GM19238 (cell line): Measurements from ENCODE around the gene CPED1.
"Not testable (repeated sequence)": the region's sequence is repeated elsewhere in the genome, so short reads cannot be mapped to it uniquely, and the experiment has no call there.

Source experiments
- DNase-seq: peaks from one replicate; pipeline ENCODE4 v3.0.0; 2011; ENCODE audit warnings: low spot score; ENCODE audit not compliant: insufficient read length

CPED1 gene

DNA sequence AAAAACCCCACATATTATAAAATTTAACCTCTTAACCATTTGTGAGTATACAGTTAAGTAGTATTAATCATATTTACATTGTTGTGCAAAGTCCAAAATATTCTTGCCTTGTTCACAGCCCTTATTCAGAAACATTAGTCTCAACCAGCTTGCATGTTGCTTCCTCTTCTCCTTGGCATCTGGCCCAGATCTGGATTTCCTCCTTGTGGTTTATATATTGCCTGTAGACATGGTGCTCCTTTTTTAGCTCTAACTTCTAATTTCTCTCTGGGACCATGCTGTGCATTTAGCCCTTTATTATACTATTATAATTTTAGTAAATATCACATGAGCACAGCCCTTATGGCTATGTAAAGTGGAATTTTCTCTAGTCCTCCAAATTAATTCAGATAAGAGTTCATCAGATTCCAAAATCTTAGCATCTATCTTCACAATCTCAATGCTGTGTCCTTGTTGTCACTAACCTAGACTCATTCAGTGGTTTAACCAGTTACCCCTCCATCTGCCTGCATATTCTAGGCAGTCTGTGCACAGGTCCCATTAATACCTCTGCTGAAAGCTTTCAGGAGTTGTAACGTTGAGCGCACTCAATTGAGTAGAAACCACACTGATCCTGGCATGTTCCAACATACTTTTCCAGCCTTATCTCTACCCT is 7.9 kb downstream of the CPED1 start:
- no peak for DNase-seq

DNA sequence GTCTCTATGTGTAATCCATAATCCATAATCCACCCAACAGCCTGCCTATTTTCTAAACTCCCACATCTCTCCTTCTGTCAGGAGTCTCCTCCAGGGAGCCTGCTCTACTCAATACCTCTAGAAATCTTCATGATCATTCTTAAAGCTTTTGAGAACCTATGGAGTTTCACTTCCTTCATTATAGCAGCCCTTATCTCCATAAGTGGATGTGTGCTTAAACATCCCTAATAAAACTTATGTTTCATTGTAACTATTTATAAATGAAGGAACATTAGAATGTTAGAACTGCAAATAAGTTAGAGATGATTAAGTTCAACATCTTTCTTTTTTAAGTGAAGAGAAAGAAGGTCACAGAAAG is 8.5 kb downstream of the CPED1 start:
- no peak for DNase-seq

DNA sequence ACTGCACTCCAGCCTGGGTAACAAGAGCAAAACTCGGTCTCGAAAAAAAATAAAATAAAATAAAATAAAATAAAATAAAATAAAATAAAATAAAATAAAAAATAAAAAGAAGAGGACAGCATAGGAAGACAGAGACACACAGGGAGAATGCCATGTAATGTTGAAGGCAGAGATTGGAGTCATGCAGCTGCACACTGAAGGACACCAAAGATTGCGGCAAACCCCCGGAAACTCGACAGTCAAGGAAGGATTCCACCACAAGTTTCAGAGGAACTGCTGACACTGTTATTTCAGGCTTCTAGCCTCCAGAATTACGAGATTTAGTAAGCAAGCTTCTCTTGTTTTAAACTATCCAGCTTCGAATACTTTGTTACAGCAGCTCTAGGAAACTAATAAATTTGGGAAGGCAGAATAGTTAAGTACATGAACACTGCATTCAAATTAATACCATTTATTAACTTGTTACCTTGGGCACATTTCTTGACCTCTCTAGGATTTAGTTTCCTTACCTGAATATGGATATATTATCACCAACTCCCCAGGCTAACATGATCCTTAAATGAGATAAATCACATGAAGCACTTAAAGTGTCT is 9.5 kb downstream of the CPED1 start:
- no peak for DNase-seq

DNA sequence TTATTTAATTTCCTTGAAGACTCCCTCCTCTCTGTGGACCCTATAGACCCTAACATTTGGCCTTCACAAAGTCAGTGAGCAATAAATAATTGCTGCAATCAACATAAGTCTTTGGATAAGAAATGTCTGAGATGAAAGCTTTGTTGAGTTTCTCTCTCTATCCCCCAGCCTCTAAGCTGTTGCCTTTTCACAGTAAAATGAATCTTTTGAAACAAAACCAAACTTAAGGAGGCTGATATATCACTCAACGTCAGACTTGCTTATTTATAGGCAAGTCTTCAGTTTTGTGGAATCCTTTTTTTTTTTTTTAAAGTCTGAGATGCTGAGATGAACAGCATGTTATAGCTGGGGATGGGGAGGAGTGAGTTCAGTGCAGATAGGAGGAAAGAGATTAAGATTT is 10.0 kb downstream of the CPED1 start:
- no peak for DNase-seq

DNA sequence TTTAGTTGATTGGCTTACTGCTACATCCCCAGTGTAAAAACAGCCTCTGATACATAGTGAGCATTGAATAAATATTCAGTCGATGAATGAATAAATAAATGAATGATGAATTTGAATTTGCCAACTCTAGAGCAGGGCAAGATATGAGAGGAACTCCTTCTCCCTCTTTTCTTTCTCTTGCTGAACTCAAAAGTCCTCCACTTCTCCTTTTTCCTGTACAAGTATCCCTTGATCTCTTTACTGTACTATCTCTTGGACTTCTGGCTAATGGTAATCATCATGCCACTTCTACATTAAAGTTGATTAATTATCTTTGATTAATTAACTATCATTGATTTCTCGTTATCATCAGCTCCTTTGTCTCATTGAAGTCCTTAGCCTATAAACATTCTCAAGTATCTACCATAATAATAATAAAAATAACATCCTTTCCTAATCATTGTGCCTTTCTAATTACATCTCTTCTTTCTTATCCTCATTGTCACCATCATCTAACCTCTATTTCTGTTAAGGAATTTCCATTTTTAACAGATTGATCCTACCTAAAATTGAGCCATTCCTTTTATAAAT is 10.6 kb downstream of the CPED1 start:
- no peak for DNase-seq

DNA sequence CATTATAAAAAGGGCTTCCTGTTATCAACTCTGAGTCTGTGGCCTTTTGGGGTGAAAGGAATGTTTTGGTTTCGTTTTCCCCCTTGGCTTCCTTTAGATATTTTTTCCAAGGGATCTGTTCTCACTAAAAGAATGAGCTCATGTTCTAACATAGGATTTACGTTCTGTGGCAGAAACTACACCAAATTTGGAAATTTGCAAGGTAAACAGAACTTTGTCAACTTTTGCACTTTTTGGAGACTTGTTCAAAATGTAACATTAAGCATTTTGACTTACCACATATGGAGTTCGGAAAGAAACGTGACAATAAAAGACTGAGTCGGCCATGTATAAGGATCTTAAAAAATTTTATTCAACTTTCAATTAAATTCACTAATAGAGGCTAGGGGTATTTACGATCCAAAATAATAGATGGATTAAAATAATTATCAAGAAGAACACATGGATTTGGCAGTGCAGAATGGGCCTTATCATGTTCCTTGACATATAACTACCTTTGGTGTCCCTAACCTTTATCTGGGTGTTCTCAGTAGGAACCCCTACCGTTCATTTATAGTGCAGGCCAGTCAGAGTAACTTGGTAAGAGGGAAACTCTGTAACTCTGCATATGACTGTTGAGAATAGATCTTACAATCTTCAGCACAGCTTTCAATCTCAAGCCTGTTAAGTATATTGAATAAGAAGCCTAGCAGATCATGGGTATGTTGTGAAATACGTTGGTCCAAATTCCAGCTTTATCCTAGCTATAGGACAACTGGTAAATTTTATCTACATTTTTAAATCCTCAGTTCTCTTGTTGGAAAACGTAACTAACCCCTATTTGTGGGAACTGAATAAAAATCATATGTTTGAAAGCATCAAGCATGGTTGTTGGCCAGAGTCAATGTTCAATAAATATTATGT is 11.8 kb downstream of the CPED1 start:
- DNase-seq: no peak

DNA sequence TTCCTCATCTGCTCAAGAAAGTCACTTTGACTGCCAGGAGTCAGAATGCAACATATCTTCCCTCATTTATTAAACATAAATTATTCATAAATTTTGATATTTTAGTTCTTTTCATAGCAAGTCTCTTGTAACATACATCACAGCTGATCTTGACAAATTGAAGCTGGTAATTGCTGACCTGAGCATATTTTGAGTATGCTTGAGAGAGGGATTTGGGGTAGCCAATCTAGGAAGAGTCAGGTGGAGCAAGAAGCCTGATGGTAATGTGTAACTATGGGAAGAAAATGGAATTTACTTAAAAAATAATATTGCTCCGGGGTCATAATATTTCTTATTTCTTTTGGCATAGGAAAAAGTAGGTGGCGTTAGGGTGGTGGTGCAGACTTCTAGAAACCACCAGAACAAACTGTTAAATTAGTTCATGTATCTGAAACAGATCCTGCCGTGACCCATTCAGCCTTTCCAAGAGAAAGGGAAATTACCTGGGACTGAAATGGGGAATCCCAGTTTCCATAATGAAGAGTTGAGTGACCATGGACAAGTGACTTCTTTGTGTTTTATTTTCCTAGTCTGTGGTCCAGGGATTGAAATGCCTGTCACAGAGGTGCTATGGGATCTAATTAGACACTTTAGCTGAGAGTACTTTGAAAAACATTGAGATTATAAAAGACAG is 12.9 kb downstream of the CPED1 start:
- DNase-seq: no peak

DNA sequence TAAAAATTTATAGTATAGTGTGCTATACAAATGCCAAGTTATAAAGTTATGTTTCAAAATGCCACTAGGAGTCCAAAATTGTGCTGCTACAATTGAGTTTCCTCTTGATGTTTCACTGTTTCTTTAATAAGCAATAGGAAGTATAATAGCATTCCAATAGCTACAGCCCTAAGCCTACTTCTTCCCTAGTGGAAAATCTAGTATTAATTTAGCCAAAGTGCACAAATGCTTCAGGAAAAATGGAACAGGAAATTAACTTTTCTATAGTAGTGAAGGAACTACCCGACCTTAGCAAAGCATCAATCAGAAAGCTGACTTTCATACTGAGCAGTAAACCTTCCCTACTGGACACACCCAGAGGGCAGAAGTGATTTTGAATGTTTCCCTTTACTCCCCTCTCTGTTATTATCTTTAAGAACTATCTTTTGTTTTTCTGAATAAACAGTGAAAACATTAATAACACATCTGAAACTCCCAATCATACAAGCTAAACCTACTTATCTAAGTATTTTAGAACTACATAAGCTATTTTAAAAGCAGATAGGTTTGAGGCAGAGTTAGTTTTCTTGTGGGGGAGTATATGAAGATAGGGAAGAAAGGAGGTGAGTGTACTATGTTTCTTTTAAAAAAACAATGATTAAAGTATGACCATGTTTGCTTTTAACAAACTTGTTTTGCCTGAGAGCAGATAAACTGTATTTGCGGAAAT is 13.7 kb downstream of the CPED1 start:
- no peak for DNase-seq

DNA sequence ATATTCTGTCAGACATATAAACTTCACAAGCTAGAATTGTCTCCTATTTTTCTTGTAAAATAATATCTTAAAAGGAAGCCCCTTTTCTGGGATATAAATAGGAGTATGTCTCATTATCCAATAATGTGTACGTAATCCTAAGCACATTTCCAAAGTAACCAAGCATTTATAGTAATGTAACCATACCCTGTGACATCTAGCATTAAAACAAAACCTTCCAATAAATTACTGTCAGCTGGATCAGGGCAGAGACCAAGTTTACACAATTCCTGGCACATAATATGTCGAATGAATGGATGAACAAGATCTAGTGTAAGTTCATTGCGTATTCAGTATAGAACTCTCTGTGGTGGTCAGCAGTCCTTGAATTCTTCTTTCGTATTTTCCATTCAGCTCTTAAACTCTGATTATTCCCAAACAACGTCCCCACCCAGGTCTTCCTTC is 14.3 kb downstream of the CPED1 start:
- DNase-seq: no peak

DNA sequence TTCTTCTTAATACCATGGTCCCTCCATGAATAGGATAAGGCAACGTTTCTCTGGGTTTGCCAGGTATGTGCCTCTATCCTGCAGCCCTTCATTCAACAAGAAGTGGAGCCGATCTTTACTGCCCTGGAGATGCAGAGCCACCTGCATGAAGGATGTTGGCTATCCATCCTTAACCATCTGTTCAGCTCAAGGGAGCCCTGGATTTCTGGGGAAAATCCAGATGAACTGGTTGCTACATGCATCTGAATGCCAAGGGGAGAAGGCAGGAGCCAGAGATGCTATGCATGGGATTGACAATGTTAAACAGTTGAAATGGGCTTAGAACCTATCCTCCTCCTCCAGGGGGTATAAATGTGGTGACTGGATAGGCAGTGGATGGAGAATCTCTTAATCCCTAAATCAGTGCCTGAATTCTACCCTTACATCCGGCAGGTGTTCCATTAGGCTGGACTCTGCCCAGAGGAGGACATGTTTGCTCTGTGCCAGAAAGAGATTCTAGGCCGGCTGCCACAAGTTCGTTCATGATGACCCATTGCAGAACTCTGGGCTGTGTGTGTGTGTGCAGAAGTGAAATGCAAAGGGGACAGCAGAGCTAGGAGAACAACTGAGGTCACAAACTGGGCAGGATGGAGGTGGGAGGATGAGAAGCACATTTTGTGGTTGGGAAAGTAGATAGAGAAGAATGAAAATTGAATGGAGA is 15.6 kb downstream of the CPED1 start:
- no peak for DNase-seq

DNA sequence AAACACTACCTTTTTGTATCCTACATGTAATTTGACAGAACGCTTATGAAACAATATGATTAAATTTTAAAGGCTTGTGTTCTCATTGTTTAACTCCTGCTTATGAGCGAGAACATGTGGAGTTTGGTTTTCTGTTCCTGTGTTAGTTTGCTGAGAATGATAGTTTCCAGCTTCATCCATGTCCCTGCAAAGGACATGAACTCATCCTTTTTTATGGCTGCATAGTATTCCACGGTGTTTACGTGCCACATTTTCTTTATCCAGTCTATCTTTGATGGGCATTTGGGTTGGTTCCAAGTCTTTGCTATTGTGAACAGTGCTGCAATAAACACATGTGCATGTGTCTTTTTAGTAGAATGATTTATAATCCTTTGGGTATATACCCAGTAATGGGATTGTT is 16.5 kb downstream of the CPED1 start:
- not testable (repeated sequence) for DNase-seq

DNA sequence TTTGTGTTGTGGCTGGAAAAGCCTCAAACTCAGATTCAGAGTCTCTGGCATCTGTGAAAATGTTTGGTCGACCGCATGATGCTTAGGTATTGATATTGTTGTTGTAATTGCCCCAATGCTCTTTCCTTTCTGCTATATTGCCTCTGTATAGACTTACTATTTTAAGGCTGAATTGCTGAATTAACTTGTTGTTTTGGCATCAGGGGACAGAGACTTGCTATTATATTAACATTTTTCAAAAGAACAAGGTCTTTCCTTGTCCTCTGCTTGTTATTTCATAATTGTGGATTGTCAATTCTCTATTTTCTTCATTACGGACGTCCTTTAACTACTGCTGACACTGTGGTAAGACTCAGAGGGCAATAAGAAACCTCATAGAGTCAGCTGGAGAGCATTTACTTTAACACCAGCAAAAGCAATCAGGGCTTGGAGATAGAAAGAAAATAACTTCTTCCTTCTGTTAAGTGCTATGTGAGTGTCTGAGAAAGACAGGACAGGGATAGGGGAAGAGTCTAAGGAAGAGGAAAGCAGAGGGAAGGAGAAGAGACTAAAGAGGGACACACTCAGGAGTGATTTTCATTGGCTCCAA is 17.6 kb downstream of the CPED1 start:
- DNase-seq: no peak

DNA sequence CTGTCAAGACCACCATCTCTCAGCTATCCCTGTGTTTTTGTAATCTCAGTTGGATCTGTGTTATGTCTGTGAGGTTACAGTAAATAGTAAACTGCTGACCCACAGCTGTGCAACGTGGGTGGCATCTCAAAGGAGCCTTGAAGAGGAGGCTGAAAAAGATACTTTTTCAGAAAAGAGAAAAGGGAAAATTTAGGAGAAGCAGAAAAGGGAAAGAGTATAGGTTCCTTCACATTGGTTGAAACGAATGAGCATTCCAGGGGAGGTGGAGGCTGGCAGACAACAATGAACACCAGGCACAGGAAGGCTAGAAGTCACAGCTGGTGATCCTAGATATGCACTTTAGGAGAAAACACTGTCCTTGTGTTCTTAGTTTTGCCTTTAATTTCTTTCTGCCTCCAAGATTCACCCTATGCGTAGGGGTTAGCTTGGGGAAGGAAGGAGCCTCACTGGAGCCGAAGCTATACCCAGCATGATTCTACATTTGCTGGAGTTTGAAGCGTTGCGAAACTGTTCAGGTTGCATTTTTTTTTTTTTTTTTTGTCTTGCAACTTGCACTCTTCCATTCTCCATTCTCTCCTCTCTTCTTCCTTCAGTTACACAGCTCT is 18.3 kb downstream of the CPED1 start:
- DNase-seq: no peak

DNA sequence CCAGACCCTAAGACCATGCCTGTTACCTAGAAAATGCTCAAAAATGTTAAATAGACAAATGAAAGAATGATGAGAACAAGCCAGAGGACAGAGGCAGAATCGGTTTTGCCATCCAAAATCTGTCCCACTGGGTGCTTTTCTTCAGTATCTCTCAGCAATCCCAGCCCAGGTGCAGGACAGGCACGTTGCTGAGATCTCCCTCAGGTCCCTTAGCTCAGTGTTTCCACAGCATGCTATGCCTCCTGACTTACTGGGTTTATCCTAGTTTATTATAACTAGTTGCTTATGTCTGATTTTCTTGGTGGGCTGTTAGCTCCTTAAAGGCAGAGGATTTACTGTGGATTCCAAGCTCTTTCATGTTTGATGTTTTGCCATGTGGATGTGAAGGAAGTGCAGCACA is 20.3 kb downstream of the CPED1 start:
- DNase-seq: no peak

DNA sequence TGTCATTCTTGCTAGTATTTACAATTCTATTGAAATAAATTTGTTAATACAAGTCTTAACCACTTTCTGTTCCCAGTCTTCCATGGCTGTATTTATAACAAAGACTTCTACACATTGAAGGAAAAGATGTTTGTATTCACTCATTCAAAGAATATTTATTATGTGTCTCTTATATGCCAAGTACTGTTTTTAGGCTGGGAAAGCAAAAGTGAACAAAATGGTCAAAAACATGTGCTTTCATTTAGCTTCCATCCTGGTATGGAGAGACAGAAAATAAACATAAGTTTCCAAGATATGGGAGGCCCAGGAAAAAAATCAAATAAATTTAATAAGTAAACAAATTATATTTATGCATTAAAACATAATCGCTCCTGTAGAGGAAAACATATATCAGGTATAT is 22.9 kb downstream of the CPED1 start:
- DNase-seq: no peak

DNA sequence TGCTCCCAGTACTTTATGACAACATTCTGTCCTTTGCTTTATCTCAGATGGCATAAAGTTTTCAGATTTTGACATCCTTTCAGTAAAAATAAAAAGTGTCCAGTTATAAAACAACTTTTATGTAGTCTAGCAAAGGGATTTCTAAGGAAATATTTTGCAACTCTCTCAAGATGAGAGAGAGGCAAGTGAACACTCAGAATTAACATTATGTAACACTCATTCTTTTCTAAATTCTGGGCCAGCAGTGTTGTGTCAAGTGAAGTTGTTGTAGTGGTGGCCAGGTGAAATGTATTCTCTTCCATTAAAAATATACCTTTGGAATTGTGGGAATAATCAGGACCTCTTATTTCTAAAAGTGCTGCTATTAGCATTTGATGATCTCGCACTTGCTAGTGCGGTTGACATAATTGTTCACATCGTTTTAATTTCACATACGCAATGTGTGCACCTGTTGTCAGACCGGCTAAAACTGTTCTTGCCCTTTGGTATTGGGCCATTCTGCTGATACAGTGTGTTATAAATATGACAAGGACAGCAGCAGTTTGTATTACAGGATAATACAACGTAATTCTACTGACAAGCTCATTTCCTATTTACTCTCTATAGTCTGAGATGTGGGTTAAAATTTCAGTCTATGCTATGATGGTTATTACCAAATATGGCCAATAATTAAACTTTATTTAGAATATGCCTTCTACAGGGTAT is 23.8 kb downstream of the CPED1 start:
- DNase-seq: no peak

DNA sequence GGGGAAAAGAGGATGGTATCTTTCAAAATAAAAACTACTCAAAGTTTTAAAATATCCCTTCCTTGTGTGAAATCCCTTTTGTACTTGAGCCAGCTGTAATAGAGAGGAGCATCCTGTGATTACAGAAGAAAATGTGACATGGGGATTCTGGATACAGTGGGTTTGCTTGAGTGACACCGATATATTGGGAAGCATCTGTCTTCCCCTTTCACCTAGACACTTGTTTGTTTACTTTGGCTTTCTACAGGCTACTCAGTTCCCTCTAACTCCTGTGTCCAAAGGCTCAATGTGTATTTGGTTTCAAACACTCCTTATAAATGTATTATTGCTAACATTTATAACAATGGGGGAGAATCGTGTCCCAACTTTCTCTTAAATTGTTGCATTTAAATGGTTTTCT is 24.4 kb downstream of the CPED1 start:
- DNase-seq: no peak

DNA sequence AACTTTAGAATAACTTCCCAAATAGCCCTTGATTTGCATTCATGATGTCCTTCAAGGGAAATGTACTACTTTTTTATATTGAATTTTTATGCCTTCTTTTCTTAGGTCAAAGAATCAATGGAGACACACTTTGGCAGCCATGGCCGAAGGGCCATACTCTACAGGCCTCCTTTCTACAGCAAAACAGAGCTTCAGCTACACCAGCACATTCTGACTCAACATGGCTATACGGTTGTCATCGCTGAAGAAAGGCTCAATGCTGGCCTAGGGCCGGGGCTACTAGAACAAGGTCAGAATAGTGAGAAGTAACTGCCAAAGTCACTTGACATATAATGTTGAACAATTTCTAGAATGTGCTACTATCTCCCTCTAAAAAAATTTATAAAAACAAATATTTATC is 27.0 kb downstream of the CPED1 start:
- DNase-seq: no peak

DNA sequence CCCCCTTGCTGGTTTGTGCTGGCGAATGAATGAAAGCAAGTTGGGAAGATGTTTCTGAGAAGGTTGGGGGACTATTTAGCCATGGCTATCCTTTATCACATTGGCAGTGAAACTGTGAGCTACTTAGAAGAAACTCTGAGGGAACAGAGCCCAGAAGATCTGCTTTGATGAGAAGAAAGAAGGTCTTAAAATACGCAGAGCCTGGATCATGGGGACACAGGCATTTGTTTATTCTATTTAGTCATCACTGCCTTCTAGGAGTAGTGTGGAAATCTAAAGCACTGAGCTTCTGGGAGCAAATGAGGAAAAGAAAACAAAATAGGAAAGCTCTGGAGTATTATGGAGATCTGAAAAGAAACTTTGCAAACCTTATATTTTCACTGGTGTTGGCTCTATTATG is 28.5 kb downstream of the CPED1 start:
- DNase-seq: no peak
